Fibroblast of the conjunctiva (primary cell): Measurements from ENCODE around the gene CHAC1.

Source experiments
- DNase-seq: peaks from one replicate; pipeline ENCODE4 v3.0.0-alpha.2; 2010; ENCODE audit warnings: low read depth

The CHAC1 gene, protein sequence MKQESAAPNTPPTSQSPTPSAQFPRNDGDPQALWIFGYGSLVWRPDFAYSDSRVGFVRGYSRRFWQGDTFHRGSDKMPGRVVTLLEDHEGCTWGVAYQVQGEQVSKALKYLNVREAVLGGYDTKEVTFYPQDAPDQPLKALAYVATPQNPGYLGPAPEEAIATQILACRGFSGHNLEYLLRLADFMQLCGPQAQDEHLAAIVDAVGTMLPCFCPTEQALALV

DNA sequence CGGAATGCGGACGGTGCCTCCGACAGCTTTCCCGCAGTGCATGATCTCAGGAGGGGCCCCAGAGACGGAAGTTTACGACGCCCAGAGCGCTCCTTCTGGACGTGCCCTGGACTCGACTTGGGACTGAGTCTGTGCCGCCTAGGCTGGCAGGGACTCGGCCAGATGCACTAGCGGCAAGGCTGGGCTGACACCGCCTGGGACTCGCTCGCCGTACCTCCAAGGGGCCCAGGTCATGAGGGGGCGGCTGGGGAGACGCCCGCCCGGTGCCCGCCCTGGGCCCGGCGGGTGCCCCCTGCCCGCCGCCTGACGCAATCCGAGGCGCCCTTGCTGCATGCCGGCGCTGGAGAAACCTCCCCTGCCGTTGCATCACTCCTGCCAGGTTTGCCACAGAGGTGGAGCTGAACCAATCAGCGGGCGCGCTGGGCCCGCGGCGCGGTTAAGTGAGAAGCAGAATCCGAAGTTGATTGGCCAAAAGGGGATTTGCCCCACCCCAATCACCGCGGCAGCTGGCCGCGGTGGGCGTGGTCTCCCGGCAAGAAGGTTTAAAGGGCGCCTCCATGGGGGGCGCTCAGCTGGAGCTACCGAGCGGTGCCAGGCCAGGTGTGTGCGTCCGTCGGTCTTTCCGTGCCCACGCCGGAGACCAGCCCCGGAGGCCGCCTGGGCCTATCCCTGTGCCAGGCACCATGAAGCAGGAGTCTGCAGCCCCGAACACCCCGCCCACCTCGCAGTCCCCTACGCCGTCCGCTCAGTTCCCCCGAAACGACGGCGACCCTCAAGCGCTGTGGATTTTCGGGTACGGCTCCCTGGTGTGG is at the start of gene CHAC1:
Gene CHAC1, plus strand, starts transcription at position 571 of the 812 bp plus-strand sequence. Its CDS starts 113 bp downstream, at position 684.
- peak; percentile 98 for DNase-seq

DNA sequence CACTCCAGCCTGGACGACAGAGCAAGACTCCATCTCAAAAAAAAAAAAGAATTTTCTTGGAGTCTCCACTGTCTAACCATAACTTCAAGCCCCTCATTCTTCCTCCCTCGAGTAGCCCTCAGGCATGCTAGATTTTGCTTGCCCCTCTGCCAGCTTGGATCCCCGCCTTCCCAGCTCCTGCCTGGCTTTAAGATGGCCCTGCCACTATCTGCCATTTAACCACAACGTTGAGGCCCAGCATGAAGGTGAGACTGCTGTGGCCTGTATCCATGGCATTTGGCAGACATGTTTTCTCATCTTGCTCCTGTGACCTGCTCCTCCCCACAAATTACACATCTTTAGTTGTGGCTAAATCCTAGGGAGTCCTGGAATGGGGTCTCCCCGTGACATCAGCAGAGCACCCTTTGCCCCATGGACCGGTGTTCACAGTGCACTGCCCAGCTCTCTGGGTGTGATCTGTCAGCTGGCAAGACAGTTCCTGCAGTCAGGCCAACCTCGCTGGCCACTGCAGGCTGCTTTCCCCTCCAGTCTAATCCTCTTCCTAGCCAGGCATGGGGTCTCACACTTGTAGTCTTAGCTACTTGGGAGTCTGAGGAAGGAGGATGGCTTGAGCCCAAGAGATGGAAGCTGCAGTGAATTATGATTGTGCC is 48.6 kb upstream of the CHAC1 start:
- no peak for DNase-seq

DNA sequence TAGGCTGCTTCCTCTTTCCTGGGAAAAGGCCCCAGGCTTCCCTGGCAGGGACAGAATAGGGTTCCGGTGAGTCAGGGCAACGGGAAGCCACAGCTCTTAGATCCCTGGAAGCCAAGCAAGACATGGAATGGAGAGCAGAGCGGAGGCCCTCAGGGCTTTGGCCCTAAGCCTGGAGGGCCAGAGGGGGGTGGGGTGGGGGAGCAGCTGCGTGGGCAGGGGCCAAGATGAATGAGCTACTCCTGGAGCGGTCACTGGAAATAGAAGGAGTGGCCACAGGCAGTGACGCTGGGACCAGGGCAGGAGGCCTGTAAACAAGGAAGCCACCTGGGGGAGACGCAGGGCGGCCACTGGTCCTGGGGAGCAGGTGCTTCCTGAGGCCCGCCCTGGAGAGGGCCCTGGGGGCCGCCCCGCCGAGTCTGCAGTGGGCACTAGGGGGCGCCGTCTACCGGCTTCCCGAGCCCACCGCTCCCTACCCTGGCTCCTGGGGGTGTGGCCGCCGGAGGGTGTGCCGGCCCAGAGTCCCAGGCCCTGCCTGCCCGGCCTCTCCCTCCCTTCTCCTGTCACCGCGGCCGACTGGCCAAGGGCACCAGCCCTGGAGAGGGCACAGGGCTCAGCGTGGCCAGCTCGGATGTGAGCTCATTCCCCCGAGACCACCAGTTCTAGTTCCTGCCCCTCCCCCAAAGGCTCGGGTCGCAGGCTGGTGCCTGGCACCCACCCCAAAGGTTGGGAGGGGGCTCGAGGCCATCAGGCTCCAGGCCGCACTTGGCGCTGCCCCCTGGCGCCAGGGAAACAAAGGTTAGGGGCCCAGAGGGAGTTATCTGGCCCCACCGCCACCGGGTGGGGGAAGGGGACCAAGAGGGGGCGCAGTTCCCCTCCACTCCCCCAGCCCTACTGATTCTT is 46.9 kb upstream of the CHAC1 start:
- DNase-seq: peak; percentile 78

DNA sequence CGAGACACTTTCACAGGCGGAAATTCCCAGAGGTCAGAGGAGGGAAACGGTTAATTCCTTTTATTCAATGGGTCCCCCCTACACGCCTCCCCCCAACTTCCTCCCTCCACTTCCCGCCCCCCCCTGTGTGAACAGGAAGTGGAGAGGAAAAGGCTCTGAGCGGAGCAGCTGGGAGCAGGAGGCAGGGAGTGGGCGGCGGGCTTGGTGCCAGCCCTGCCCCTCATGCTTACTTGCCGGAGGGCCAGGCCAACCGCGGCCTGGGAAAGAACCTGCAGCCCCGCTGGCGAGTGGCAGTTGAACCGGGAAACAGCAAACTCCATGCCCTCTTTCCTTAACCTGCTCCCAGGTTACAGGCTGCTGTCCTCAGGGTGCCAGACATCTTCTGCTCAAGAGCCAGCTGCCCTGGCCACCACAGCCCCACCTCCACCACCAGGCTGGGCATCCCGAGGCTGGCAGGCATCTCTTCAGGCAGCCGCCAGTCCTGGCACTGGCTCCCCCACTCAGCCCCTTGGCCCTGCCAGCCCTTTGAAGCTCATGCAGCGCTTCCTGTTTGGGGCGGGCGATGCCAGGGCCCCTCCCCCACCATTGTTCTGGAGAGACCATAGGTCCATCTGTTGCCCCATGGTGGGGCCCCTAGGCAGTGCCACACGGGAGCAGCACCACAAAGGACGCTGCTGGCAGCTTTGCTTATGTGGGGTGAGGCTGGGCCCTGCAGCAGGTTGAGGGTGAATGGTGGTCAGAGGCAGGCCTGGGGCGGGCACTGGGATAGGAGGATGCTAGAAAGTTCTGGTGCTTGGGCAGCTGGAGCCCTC is 46.1 kb upstream of the CHAC1 start:
- no peak for DNase-seq

DNA sequence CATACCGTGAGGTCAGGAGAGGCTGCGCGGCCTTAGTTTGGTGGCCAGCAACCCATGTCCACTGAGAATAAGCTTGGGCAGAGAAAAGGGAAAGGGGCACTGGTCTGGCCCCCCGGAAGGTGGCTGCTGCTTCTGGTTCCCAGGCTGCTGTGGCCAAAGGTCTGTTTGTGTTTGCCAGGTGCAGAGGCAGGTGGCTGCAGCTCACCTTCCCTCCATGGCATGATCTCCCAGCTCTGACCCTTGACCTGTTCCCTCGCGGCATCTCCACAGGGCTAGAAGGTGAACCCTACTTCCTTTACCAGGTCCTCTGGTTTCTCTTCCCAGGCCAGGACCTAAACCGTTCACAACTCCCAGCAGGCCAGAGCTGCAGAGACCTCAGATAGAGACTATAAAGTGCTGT is 45.2 kb upstream of the CHAC1 start:
- no peak for DNase-seq

DNA sequence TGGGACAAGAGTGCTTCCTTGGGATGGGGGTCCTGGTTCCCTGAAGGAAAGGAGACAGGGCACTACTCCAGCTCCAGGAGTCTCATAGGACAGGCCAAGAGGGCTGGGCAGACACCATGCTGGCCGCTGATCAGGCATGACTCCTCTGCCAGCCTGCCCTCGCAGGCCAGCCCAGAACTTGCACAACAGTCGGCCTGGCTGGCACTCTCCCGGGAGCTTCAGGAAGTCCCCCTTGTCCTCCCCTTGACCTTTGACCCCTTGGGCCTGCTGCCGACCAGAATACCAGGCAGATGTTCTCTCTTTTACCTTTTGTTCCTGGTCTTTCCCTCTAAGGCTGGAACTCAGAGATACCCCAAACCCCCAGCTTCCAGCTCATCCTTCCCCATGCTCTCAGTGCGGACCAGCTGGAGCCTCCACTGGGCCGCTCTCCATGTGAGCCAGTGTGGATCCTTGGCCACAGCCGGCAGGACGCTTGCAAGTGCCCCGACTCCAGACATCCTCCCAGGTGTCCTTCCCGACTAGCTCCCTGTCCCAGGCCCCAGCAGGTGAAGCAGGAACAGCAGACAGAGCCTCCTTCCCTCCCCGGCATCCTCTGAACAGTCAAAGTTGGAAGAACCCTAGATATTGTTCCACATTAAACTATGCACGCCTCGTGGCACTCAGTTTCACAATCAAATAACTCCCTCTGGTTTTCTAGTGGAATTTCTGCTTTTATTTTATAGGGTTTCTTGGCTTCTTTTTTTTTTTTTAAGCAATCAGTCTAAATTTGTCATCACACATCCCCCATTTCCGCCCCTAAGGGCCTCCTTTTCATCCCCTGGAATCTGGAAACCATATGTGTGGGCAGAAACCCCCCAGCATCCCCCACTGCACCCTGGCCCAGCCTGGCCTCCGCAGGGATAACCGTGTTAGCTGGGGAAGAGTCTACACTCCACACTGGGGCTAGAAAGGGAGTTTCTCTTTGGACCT is 43.3 kb upstream of the CHAC1 start:
- no peak for DNase-seq

DNA sequence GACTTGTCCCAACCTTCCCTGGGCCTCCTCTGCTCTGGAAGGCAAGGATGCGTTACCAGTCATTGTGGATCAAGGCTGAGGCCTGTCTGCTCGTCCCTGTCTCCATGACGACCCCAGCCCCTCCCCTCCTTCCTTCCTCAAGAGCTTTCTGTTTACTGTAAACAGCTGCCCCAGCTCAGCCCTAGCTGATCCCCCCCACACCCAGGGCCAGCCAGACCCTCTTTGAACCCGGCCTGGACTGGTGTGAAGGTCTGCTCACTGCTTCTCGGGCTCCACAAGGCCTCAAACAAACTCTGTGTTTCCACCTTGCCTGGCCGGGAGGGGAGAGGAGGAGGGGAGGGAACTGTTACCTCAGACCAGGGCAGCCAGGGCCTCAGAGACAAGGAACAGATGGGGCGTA is 42.1 kb upstream of the CHAC1 start:
- no peak for DNase-seq

DNA sequence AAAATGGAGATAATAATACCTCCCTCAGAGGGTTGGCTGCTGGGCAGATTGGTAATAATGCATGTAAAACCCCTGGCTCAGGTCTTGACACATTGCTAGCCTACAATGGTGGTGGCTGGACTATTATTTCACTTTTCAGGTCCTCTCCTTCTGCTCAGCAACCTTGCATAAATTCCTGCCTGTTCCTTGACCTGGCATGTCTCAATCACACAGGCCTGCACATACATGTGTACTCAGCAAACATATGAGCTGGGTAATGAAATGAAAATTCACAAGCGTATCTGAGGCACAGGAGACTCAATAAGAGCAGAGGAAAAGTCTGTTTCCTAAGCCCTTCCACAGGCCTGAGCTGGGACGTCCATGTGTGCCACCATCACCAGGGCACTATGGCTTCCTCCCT is 41.6 kb upstream of the CHAC1 start:
- DNase-seq: no peak

DNA sequence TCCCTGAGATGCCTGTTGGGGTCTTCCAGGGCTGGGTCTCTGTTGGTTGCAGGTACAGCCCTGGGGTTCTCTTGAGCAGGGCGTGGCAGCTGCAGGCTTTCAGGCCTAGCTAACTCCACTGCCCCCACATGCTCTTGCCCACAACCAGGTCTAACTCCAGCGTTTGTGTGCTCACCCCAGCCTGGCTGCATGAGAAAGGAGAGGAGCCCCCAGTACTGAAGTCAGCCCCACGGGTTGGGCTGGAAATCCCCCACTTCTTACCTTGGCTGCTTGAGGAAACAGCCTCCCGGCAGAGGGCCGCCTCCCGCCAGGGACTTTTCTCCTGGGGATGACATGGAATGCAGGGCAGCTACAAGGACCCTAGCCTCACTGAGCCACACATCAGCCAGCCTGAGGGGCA is 40.8 kb upstream of the CHAC1 start:
- DNase-seq: no peak

DNA sequence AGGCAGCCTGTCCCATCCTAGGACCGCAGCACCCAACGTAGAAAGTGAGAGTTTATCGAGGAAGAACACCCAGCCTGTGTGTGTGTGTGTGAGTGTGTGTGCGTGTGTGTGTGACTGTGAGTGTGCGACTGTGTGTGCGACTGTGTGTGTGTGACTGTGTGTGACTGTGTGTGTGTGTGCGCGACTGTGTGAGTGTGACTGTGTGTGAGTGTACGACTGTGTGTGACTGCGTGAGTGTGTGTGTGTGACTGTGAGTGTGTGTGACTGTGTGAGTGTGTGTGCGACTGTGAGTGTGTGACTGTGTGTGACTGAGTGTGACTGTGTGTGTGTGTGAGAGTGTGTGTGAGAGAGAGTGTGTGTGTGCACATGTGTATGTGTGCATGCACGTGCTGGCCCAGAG is 39.3 kb upstream of the CHAC1 start:
- DNase-seq: no peak

DNA sequence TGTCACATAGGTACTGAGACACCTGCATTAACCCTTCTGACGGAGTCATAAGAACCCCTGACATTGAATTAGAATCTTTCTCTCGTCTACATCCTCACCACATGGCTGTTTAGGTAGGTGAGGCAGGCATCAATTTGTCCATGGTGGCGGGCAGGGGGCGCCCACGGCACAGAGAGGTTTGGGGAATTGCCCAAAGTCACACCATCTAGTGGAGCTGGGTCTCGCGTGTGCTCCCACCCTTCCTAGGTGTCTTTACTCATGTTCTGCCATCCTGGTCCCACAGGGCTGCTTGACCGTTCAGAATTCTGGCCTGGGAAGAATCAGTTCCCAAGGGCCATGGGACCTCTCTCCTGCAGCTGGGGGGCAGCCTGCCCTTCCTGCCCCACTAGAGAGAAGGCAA is 38.8 kb upstream of the CHAC1 start:
- no peak for DNase-seq

DNA sequence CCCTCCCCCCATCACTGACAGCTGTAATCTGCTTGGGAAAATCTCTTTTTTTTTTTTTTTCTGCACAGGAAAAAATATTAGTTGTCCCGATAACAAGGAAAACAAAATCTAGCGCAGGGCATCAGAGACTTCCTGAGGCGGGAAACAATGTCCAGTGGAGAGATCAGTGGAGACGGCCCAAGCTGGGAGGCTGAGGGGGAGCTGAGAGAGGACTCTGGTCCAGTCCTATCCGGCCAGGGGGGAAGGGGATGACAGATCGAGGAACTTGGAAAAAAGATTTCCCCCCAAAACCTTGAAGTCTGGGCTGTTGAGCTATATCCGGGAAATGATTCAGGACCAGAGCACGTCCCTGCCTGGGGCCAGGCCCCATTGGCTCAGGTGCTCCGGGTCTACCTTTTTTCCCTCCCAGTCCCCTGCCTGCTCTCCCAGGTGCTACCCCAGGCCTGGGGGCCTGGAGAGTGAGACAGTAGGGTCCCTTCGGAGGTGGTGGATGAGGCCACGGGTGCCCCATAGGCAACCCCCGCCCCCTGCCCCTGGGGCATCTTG is 38.1 kb upstream of the CHAC1 start:
- DNase-seq: no peak

DNA sequence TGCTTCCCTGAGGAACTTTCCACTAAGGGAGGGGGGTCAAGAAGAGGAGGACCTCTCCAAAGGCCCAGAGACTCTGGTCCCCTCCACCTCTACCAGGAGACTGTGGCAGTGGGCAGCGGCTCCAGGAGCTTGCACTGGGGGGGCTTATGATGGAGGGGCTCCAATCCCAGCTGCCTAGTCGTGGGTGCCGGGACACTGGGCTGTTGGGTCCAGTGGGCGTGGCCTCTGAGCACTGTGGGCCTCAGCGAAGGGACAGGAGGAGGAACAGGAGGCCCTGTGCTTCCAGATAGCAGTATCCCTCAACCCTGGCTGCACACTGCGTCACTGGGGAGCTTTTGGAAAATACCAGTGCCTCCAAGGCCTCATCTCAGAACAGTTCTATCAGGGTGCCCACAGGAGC is 37.6 kb upstream of the CHAC1 start:
- no peak for DNase-seq

DNA sequence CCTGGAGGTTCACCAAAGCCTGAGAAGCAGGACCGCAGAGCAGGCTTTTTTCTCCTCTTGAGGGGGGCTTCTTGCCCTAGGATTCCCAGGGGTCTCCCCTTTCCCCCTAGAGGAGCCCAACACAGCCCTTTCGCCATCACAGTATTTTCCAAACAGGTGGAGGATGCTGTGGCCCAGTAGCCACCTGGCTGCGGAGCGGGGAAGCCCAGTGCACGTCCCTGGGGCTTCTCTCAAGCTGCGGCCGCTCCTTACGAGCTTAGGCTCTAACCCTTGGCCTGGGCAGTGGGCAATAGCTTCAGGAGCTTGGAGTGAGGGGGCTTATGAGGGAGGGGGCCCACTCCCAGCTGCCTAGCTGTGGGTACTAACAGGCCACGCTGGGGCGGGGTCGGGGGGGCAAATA is 35.7 kb upstream of the CHAC1 start:
- DNase-seq: no peak

DNA sequence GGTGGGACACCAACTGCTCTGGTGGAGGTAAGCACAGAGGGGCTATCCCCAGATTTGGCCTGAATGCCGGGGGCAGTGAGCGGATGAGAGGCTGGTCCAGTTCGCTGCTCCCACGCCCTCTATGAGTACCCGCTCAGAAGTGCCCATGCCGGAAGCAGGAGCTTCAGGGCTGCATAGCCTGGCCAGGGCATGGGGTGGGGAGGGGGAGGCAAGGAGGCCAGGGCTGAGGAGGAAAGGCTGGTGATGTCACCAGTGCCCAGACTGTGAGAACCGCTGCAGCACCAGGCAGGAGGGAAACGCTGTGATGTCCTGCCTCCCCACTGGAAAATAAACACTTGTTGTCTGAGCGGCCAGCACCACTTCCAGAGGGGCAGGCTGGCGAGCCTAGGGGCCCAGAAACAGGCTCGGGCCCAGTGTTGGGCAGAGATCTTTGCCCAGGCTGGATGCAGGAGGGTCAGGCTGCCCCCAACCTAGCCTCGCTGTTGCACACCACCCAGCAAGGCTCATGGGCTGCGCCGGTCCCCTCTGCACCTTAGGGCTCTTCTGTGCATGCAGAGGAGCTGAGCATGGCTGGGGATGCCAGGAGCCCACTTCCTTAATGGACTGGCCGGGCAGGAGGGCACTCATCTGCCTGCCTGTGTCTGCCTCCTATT is 35.0 kb upstream of the CHAC1 start:
- DNase-seq: no peak

DNA sequence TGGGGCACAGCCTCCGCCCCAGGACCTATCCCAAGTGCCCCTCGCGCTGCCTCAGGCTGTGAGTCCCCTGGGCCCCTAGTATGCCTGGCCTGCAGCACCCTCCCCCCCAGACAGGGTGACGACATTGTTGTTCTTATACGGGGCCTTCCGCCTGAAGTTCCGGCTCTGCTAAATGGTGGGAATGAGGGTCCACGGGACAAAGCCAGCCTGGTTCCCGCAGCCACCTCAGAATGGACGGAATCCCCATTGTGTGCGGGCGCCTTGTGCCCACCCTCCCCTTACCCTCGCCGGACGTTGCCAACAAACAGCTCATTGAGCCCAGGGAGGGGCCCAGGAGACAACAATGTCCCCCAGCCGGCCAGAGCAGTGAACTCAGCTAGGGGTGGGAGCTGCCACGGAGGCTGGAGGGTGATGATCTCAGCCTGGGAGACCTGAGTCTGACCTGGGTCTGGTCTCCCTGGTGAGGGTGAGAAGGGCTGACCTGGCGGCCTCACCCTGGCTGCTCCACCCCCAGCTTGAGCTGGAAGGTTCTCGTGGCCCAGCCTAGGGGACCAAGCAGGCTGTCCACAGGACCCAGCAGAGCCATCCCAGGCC is 34.4 kb upstream of the CHAC1 start:
- no peak for DNase-seq

DNA sequence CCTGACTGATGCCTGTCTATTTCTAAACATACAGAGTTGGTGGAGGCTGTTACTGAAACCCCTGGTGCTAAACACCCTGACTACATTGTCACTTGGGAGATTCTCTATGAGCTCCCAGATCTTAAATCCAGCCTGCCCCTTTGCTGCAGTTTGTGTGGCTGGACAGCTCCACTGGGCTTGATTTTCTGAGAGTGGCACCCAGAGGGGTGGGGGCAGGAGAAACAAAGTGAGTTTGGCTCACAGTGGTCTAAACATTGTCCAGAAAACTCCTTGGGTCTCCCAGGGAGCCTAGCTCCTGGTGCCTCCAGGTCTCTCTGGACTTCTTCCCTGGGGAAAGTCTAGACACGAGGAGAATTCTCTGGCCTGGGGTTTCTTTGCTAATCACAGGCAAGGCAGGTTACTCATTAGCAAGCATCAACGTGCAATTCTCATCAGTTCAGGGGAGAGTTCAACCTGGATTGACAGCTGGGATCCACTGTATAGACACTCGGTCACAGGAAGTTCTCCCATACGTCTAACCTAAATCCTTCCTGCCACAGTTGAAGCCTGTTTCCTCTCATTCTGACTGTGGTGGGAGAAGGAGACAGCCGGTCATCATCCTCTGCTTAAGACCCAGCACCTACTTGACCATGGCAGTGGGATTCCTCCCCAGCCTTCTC is 31.2 kb upstream of the CHAC1 start:
- DNase-seq: no peak

DNA sequence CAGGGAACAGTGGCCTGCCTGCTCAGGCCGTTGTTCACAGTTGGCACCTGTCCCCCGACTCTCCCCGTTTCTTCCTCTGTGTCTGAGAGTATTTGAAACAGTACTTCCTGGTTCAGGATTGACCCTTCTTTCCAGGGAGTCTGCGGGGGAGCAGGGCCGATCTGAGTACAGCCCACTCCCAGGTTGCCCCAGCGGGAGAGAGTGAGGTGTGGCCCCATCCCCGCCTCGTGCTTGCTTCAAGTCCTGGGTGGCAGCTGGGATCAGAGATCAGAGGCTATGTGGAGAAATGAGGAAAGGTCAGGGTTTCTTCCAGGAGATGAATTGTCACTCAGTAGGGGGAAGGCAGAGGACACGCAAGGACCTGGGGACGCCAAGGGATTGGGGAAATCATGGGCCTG is 30.7 kb upstream of the CHAC1 start:
- DNase-seq: no peak
